ENCODE measurements around the gene ETS1. TPM values are rescaled to one million over a fixed set of nuclear protein-coding genes. Genes with fewer than 3 reads are reported as not detected.

Gene ETS1
- total RNA-seq, 2 donors from 2014 or later, result 19.3 to 37.6 TPM

DNA sequence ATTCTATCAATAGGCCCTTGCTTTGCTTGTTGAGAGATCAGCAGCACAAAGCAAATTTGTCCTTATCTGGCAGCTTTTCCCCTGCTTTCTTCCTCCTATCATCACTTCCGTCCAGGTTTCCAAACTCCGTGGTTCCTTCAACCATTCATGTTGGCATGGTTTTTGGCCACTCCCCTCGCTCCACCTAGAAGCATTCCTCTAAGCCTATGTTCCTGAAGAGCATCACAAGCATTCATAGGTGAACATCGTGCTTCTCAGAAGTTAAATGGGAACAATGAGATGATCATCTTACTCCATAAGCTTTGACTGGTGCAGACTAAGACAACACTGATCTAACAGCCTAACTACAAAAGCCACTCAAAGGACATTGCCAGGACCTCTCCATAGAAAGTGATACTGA, 86.3 kb downstream of the ETS1 start:
- TF ChIP-seq, protein P1, sequence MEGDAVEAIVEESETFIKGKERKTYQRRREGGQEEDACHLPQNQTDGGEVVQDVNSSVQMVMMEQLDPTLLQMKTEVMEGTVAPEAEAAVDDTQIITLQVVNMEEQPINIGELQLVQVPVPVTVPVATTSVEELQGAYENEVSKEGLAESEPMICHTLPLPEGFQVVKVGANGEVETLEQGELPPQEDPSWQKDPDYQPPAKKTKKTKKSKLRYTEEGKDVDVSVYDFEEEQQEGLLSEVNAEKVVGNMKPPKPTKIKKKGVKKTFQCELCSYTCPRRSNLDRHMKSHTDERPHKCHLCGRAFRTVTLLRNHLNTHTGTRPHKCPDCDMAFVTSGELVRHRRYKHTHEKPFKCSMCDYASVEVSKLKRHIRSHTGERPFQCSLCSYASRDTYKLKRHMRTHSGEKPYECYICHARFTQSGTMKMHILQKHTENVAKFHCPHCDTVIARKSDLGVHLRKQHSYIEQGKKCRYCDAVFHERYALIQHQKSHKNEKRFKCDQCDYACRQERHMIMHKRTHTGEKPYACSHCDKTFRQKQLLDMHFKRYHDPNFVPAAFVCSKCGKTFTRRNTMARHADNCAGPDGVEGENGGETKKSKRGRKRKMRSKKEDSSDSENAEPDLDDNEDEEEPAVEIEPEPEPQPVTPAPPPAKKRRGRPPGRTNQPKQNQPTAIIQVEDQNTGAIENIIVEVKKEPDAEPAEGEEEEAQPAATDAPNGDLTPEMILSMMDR (IDR thresholded peaks at IDR 0.05), result no peak
- Histone ChIP-seq H3K9me3 (no peaks in the 10 kb centered on the region), H3K4me1 (peaks cover 25% of the 10 kb centered on the region), H3K4me3 (no peak overlapping the region), H3K27ac (peak overlapping the region; percentile 36), H3K36me3 (no peaks in the 10 kb centered on the region), H3K9ac (ENCODE audit: low read depth in 2 of 2, low read length in 2 of 2) (no peak overlapping the region), H3K27me3 (no peaks in the 10 kb centered on the region)
- DNase-seq, result no peak
- intact Hi-C loops (cut with DNase I), result no loop called here

DNA sequence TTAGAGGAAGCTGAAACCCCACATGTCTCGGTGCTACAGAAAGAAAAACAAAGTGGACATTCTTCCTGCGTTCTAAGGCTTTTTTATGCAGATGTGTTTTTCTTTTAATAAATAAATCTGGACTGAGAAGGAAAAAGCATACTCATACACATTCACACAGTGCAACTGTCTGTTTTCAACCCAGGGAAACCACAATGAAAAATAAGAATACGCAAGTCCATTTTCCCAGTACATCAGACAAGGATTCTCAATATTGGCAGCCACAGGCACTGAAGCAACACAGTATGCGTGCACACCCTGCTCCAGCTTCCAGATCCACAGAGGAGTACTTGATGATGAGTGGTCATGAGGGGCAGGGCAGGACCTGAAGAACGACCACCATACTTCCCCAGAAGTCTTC, 86.9 kb downstream of the ETS1 start:
- Histone ChIP-seq H3K27ac (peak overlapping the region; percentile 36), H3K4me3 (no peak overlapping the region), H3K9ac (ENCODE audit: low read depth in 2 of 2, low read length in 2 of 2) (no peak overlapping the region), H3K9me3 (no peaks in the 10 kb centered on the region), H3K27me3 (no peaks in the 10 kb centered on the region), H3K4me1 (peaks cover 25% of the 10 kb centered on the region), H3K36me3 (no peaks in the 10 kb centered on the region)
- TF ChIP-seq, protein P1 (IDR thresholded peaks at IDR 0.05), result no peak
- no peak for DNase-seq
- intact Hi-C loops (cut with DNase I), result no loop called here

DNA sequence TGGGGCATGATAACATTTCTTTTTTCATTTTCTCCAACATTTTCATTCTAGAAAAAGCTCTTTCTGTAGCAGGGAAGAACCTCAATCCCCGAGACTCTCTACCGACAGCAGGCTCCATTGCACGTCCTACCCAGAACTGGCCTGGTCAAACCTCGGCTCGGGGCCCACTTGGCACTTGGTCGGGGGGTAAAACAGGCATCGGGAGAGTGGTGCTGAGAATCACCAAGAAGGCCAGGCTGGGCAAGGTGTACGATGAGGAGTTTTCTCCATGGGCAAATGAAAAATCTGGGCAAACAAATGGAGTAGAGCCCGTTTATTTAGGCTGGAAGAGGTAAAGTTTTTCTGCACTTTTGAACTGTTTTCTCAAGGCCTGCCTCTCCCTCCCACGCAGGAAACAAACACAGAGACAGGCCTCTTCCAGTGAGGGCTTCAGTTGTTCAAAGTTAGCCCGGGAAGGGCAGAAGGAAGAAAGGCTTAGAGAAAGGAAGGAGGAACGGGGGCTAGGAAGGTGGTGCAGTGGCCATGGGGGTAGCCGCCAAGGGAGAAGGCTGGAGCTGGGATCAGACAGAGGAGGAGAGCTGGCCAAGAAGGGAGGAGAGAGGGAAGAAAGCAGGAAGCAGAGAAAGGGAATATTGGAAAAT, 87.6 kb downstream of the ETS1 start:
- TF ChIP-seq, protein P1 (IDR thresholded peaks at IDR 0.05), result no peak
- no peak overlapping the region for H3K4me3 ChIP-seq
- H3K36me3 ChIP-seq, result no peaks in the 10 kb centered on the region
- no peak for DNase-seq
- H3K27ac ChIP-seq, result peak overlapping the region; percentile 36
- peak overlapping the region in 1 of 2 donors; percentile 29 for H3K9ac ChIP-seq (ENCODE audit: low read depth in 2 of 2, low read length in 2 of 2)
- H3K4me1 ChIP-seq, result peaks cover 25% of the 10 kb centered on the region
- H3K9me3 ChIP-seq, result no peaks in the 10 kb centered on the region
- no peaks in the 10 kb centered on the region for H3K27me3 ChIP-seq
- intact Hi-C loops (cut with DNase I), result no loop called here

DNA sequence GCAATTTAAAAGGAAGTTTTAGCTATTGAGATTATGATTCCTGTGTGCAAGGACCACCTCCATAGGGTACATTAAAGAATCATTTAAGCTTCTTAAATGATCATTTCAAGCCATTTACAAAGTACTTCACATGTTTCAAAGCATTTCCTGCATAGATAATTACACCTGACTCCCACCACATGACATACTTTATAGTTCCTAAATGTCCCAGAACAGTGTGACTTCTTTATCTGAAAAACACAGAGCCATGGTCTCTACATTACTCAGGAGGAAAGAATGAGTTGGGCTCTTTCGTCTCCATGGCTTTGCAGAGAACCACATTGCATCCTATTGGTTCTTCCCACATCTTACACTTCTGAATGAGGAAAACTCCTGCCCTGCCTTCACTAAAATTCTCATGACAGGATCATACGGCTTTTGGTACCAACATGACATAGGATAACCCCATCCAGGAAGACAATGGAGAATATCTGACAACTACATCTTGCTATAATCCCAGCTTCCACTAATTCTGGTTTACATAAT, 88.6 kb downstream of the ETS1 start:
- DNase-seq, result no peak

DNA sequence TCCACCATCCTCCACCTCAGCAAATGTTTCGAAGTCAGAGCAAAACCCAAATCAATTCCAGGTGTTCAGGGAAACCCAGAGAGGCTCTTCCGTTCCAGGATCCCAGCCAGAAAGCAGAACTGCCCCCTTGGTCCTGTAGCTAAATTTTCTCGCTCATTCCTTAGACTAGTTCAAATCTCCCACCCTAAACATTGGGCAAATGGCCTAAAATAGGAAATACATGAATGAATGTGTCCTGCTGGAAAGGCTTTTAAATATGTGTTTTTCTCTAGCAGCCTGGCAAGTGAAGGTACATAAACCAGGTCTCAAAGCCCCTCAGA, 89.6 kb downstream of the ETS1 start:
- Histone ChIP-seq H3K27me3 (no peaks in the 10 kb centered on the region), H3K27ac (peak overlapping the region; percentile 58), H3K9ac (ENCODE audit: low read depth in 2 of 2, low read length in 2 of 2) (no peak overlapping the region), H3K9me3 (no peaks in the 10 kb centered on the region), H3K36me3 (no peaks in the 10 kb centered on the region), H3K4me3 (no peak overlapping the region), H3K4me1 (peaks cover 22% of the 10 kb centered on the region)
- intact Hi-C loops (cut with DNase I), result no loop called here
- no peak for DNase-seq
- TF ChIP-seq, protein P1 (IDR thresholded peaks at IDR 0.05), result no peak

More for the DNA sequence above, 88.6 kb downstream of the ETS1 start:
- TF ChIP-seq, protein P1 (IDR thresholded peaks at IDR 0.05), result no peak
- peaks cover 25% of the 10 kb centered on the region for H3K4me1 ChIP-seq
- H3K4me3 ChIP-seq, result no peak overlapping the region
- H3K27ac ChIP-seq, result peak overlapping the region; percentile 13
- H3K9me3 ChIP-seq, result no peaks in the 10 kb centered on the region
- no peaks in the 10 kb centered on the region for H3K27me3 ChIP-seq
- intact Hi-C loops (cut with DNase I), result no loop called here
- H3K9ac ChIP-seq (ENCODE audit: low read depth in 2 of 2, low read length in 2 of 2), result no peak overlapping the region
- H3K36me3 ChIP-seq, result no peaks in the 10 kb centered on the region

All from colonic mucosa (tissue), 4 donors.